ENCODE data around the gene REXO5.
"Not testable (repeated sequence)": the region's sequence is repeated elsewhere in the genome, so short reads cannot be mapped to it uniquely, and the experiment has no call there.

Gene REXO5

DNA sequence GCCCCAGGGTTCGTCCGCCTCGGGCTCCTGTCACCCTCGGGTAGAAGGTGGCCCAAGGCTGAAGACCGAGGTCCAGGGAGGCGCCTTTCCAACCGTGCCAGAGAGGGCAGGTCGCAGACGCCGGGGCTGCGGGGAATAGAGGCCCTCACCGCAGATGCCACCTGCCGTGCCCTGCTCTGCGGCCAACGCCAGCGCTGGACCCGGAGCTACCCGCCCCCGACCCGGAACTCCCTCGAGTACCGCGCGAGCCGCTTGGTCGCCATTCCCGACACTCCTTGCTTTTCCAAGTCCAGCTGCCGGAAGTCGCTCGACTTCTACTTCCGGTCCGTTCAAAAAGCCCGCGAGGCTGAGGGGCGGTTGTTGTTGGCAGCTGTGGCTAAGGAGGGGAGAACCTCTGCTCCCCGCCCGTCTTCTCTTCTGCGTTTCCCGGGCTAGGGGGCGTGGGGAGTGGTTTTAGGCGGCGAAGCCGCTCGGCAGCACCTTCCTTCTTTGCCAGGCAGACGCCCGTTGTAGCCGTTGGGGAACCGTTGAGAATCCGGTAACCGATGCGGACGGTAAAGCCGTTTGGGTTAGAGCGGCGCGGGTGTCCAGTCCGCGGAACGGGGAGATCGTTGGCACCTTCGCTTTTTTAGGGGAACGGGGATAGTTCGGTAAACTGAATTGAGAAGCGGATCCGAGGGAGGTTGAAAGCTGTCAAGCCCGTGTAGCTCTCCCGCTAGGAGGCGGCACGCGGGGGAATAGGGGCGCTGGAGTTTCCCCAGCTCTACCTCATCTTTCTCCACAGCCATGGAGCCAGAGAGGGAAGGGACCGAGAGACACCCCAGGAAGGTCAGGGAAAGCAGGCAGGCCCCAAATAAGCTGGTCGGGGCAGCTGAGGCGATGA, at the start of gene REXO5, which contains the start of gene ERI2:
Gene REXO5, plus strand, starts transcription at position 360 of the 883 bp plus-strand sequence. Its CDS starts 427 bp downstream, at position 787.
Gene ERI2, minus strand, starts transcription at position 305 of the 883 bp plus-strand sequence. Its CDS starts 42 bp downstream, at position 263.
- H3K27ac ChIP-seq: peak within 1 kb of the TSS; percentile 83
- H3K27me3 ChIP-seq: no peaks in the 10 kb centered on the region
- H3K9me3 ChIP-seq: no peaks in the 10 kb centered on the region
- peak within 1 kb of the TSS; percentile 64 to 79 for H3K4me3 ChIP-seq (ENCODE audit: low read depth in 1 of 2, low read length in 1 of 2)
- TF ChIP-seq, protein P1, sequence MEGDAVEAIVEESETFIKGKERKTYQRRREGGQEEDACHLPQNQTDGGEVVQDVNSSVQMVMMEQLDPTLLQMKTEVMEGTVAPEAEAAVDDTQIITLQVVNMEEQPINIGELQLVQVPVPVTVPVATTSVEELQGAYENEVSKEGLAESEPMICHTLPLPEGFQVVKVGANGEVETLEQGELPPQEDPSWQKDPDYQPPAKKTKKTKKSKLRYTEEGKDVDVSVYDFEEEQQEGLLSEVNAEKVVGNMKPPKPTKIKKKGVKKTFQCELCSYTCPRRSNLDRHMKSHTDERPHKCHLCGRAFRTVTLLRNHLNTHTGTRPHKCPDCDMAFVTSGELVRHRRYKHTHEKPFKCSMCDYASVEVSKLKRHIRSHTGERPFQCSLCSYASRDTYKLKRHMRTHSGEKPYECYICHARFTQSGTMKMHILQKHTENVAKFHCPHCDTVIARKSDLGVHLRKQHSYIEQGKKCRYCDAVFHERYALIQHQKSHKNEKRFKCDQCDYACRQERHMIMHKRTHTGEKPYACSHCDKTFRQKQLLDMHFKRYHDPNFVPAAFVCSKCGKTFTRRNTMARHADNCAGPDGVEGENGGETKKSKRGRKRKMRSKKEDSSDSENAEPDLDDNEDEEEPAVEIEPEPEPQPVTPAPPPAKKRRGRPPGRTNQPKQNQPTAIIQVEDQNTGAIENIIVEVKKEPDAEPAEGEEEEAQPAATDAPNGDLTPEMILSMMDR (IDR thresholded peaks at IDR 0.05): no peak
- H3K4me1 ChIP-seq (ENCODE audit: control insufficient read depth in 1 of 2, insufficient read depth in 1 of 2, low read depth in 1 of 2, low read length in 1 of 2): peaks cover 24 to 26% of the 10 kb centered on the region in 2 experiments
- H3K36me3 ChIP-seq: no peaks in the 10 kb centered on the region

GRCh38 chr16:20760346-20760745, 46.0 kb upstream of the REXO5 start:
- TF ChIP-seq, protein P1 (IDR thresholded peaks at IDR 0.05): no peak
- no peak overlapping the region for H3K4me3 ChIP-seq (ENCODE audit: low read depth in 1 of 2, low read length in 1 of 2)
- H3K27ac ChIP-seq: no peak overlapping the region
- no peaks in the 10 kb centered on the region for H3K9me3 ChIP-seq
- H3K27me3 ChIP-seq: no peaks in the 10 kb centered on the region
- H3K36me3 ChIP-seq: no peaks in the 10 kb centered on the region
- H3K4me1 ChIP-seq (ENCODE audit: control insufficient read depth in 1 of 2, insufficient read depth in 1 of 2, low read depth in 1 of 2, low read length in 1 of 2): peaks cover 7 to 10% of the 10 kb centered on the region in 2 experiments

DNA sequence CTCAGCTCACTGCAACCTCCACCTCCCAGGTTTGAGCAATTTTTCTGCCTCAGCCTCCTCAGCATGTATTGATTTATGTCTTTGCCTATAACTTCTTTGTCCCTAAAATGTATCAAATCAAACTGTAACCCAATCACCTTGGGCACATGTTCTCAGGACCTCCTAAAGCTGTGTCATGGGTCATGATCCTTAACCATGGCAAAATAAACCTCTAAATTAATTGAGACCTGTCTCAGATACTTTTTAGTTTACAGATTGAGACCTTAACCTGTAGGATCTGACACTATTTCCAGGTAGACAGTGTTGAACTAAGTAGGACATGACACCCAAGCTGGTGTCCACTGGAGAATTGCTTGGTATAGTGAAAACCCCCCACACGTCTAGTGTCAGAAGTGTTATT, 45.2 kb upstream of the REXO5 start:
- TF ChIP-seq, protein P1 (IDR thresholded peaks at IDR 0.05): no peak

DNA sequence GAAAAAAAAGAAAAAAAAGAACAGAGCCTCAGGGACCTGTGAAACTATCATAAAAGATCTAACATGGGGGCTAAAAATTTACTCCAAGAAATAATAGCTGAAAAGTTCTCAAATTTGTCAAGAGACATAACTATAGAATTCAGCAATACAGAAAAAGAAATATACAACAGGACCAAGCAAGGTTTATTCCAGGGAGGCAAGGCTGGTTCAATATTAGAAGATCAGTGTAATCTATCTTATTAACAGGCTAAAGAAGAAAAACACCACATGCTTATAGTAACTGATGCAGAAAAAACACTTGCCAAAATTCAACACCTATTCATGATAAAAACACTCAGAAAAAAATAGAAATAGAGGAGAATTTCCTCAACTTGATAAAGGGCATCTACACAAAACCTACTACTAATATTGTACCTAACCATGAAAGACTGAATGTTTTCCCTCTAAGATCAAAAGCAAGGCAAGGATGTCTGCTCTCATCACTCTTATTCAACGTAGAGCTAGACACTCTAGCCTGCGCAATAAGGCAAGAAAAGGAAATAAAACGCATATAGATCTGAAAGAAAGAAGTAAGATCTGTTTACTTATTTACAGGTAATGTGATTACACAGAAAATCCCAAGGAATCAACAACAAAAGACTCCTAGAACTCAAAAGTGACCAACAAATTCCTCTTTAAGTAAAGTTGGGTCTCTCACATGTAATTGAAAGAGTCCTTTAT, 43.8 kb upstream of the REXO5 start:
- Histone ChIP-seq H3K9me3 (no peaks in the 10 kb centered on the region), H3K27ac (peak overlapping the region; percentile 81), H3K4me1 (ENCODE audit: control insufficient read depth in 1 of 2, insufficient read depth in 1 of 2, low read depth in 1 of 2, low read length in 1 of 2) (peaks cover 7 to 10% of the 10 kb centered on the region in 2 experiments), H3K4me3 (ENCODE audit: low read depth in 1 of 2, low read length in 1 of 2) (no peak overlapping the region), H3K27me3 (no peaks in the 10 kb centered on the region), H3K36me3 (no peaks in the 10 kb centered on the region)
- TF ChIP-seq, protein P1 (IDR thresholded peaks at IDR 0.05): no peak

More for the DNA sequence above, 45.2 kb upstream of the REXO5 start:
- Histone ChIP-seq H3K4me3 (ENCODE audit: low read depth in 1 of 2, low read length in 1 of 2) (no peak overlapping the region), H3K4me1 (ENCODE audit: control insufficient read depth in 1 of 2, insufficient read depth in 1 of 2, low read depth in 1 of 2, low read length in 1 of 2) (peaks cover 7 to 10% of the 10 kb centered on the region in 2 experiments), H3K27me3 (no peaks in the 10 kb centered on the region), H3K27ac (no peak overlapping the region), H3K9me3 (no peaks in the 10 kb centered on the region), H3K36me3 (no peaks in the 10 kb centered on the region)

DNA sequence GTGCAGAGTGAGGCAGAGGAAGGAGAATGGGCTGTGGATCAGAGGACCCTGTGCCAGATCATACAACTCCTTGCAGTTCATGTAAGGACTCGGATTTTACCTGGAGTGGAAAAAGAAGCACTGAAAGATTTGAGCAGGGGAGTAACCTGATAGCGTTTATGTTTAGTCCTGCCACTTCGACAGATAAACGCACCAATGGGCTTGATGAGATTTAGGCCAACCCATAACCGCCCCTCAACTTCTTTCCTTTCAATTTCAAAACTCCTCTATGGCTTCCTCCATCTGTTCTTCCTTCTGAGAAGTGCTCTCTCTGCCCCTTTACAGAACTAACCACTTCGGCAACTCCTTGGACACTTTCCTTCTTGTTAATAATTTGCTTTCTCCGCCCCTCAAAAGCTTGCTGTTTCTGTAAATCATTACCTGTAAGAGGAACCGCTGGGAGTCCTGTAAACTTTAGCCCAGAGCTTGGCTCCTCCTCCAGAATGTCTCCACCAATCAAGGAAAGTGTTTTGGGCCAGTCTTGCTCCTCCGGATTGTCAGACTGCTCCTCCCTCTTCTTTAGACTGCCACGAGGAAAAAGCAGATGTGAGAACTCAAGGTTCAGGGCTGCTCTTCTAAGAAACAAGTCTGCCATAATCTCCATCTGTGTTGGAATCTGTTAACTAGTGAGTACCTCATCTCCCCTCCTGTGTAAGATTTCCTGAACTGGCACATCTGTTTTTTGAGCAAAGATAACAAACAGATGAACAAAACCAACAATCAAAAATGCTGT, 42.7 kb upstream of the REXO5 start, which contains the start of gene ACSM3:
Gene ACSM3, plus strand, starts transcription at position 554 of the 772 bp plus-strand sequence. CDS start 6,021 bp downstream, outside the sequence.
- no peaks in the 10 kb centered on the region for H3K9me3 ChIP-seq
- H3K27me3 ChIP-seq: no peaks in the 10 kb centered on the region
- TF ChIP-seq, protein P1 (IDR thresholded peaks at IDR 0.05): no peak
- H3K36me3 ChIP-seq: no peaks in the 10 kb centered on the region
- H3K4me3 ChIP-seq (ENCODE audit: low read depth in 1 of 2, low read length in 1 of 2): peak within 1 kb of the TSS; percentile 42 to 51
- H3K27ac ChIP-seq: peak within 1 kb of the TSS; percentile 81
- H3K4me1 ChIP-seq (ENCODE audit: control insufficient read depth in 1 of 2, insufficient read depth in 1 of 2, low read depth in 1 of 2, low read length in 1 of 2): peaks cover 7 to 10% of the 10 kb centered on the region in 2 experiments

GRCh38 chr16:20764448-20764847, 41.9 kb upstream of the REXO5 start:
- not testable (repeated sequence) for H3K36me3 ChIP-seq; H3K4me1 ChIP-seq (ENCODE audit: control insufficient read depth in 1 of 2, insufficient read depth in 1 of 2, low read depth in 1 of 2, low read length in 1 of 2); H3K9me3 ChIP-seq; H3K27ac ChIP-seq; H3K27me3 ChIP-seq; H3K4me3 ChIP-seq (ENCODE audit: low read depth in 1 of 2, low read length in 1 of 2)

Measured in neutrophil (primary cell).